Endothelial cell (in vitro differentiated cells): ENCODE results near the gene B4GALNT2. TPM values are rescaled to one million over a fixed set of nuclear protein-coding genes. Genes with fewer than 3 reads are reported as not detected.

Experiments used
- DNase-seq: peaks from one replicate; pipeline ENCODE4 v3.0.0; 2021; ENCODE audit warnings: low spot score
- H3K27ac Mint-ChIP-seq: one replicate; pipeline ENCODE4 v1.8.0; 2021; ENCODE audit warnings: mixed read lengths, inconsistent platforms; ENCODE audit not compliant: unreplicated experiment
- H3K27me3 Mint-ChIP-seq: one replicate; pipeline ENCODE4 v1.8.0; 2021; ENCODE audit warnings: mild to moderate bottlenecking, moderate library complexity, mixed read lengths, inconsistent platforms; ENCODE audit not compliant: unreplicated experiment
- H3K36me3 Mint-ChIP-seq: one replicate; pipeline ENCODE4 v1.8.0; 2021; ENCODE audit warnings: mild to moderate bottlenecking, low read depth, mixed read lengths, inconsistent platforms; ENCODE audit not compliant: unreplicated experiment
- H3K4me1 Mint-ChIP-seq: one replicate; pipeline ENCODE4 v1.8.0; 2021; ENCODE audit warnings: mild to moderate bottlenecking, mixed read lengths, inconsistent platforms; ENCODE audit not compliant: unreplicated experiment
- H3K4me3 Mint-ChIP-seq: one replicate; pipeline ENCODE4 v1.8.0; 2021; ENCODE audit warnings: mild to moderate bottlenecking, mixed read lengths, inconsistent platforms; ENCODE audit not compliant: unreplicated experiment
- H3K9me3 Mint-ChIP-seq: one replicate; pipeline ENCODE4 v1.8.0; 2021; ENCODE audit warnings: mixed read lengths, inconsistent platforms; ENCODE audit not compliant: unreplicated experiment
- total RNA-seq: library from RNA; stranded (reverse); fragmentation: NEBNext Ultra II Directional; extraction: Animal tissue kit (Norgen Biotek cat#: 25700); gene quantifications from one replicate; pipeline ENCODE4 v1.2.1, GENCODE V29; 2021; ENCODE audit not compliant: unreplicated experiment
- TF ChIP-seq, protein P1 (sequence below): fragments of 200-600 bp; sonication (generic); IDR thresholded peaks from one replicate; pipeline ENCODE4 v1.5.0; 2021; ENCODE audit warnings: antibody characterized with exemption; ENCODE audit not compliant: unreplicated experiment

B4GALNT2 gene
- total RNA-seq, 1 donor from 2014 or later = not detected

- Mint-ChIP-seq H3K27me3 (peaks cover 15% of the 10 kb centered on the region), H3K9me3 (no peaks in the 10 kb centered on the region), H3K4me3 (no peak overlapping the region), H3K4me1 (peaks cover 16% of the 10 kb centered on the region), H3K27ac (no peak overlapping the region), H3K36me3 (peaks cover 13% of the 10 kb centered on the region)
- TF ChIP-seq, protein P1, sequence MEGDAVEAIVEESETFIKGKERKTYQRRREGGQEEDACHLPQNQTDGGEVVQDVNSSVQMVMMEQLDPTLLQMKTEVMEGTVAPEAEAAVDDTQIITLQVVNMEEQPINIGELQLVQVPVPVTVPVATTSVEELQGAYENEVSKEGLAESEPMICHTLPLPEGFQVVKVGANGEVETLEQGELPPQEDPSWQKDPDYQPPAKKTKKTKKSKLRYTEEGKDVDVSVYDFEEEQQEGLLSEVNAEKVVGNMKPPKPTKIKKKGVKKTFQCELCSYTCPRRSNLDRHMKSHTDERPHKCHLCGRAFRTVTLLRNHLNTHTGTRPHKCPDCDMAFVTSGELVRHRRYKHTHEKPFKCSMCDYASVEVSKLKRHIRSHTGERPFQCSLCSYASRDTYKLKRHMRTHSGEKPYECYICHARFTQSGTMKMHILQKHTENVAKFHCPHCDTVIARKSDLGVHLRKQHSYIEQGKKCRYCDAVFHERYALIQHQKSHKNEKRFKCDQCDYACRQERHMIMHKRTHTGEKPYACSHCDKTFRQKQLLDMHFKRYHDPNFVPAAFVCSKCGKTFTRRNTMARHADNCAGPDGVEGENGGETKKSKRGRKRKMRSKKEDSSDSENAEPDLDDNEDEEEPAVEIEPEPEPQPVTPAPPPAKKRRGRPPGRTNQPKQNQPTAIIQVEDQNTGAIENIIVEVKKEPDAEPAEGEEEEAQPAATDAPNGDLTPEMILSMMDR = no peak
- DNase-seq = no peak
Measured at GRCh38 chr17:49190932-49191331, 58.4 kb downstream of the B4GALNT2 start.

GRCh38 chr17:49191409-49191916 lies 58.9 kb downstream of the B4GALNT2 start:
- Mint-ChIP-seq H3K4me3 (peak overlapping the region; percentile 99), H3K4me1 (peaks cover 16% of the 10 kb centered on the region), H3K9me3 (no peaks in the 10 kb centered on the region), H3K27me3 (peaks cover 15% of the 10 kb centered on the region), H3K36me3 (peaks cover 9% of the 10 kb centered on the region), H3K27ac (peak overlapping the region; percentile 99)
- TF ChIP-seq, protein P1 = no peak
- DNase-seq = no peak

DNA sequence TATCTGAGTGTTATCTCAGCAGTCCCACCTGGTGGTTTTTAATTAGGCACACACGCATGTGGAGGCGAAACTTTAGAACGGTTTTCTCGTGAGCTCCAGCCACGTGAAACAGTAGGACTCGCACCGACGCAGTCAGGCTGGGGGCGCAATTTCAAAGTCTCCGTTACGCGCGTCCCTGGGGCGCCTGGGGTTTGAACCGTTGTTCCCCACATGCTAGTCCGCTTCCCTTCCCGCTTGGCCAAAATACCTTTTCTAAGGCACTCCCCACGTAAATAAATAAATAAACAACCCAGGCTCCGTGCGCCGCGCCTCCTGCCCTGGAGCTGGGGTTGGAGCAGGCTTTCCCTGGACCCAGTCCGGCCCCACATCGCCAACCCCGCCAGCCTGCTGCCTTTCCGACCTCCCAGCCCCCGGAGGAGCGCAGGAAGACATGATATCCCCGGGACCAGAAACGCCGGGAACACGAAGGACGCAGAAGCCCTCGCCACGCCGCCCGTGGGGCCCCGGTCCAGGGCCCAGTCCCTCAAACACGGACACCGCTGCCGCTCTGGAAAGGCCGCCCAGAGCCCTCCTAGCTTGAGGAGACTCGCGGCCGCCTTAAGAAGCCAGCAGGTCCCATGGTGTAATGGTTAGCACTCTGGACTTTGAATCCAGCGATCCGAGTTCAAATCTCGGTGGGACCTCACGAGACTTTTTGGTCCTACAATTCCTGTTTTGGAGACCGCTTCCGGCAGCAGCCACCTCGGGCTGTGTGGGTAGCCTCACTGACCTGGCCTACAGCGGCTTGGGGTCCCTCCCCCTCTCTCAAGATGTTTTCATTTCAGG lies 59.6 kb downstream of the B4GALNT2 start:
- Mint-ChIP-seq H3K9me3 (no peaks in the 10 kb centered on the region), H3K27me3 (peaks cover 15% of the 10 kb centered on the region), H3K4me3 (peak overlapping the region; percentile 99), H3K4me1 (peaks cover 16% of the 10 kb centered on the region), H3K36me3 (peaks cover 9% of the 10 kb centered on the region), H3K27ac (peak overlapping the region; percentile 99)
- DNase-seq = peak; percentile 96
- TF ChIP-seq, protein P1 = no peak

DNA sequence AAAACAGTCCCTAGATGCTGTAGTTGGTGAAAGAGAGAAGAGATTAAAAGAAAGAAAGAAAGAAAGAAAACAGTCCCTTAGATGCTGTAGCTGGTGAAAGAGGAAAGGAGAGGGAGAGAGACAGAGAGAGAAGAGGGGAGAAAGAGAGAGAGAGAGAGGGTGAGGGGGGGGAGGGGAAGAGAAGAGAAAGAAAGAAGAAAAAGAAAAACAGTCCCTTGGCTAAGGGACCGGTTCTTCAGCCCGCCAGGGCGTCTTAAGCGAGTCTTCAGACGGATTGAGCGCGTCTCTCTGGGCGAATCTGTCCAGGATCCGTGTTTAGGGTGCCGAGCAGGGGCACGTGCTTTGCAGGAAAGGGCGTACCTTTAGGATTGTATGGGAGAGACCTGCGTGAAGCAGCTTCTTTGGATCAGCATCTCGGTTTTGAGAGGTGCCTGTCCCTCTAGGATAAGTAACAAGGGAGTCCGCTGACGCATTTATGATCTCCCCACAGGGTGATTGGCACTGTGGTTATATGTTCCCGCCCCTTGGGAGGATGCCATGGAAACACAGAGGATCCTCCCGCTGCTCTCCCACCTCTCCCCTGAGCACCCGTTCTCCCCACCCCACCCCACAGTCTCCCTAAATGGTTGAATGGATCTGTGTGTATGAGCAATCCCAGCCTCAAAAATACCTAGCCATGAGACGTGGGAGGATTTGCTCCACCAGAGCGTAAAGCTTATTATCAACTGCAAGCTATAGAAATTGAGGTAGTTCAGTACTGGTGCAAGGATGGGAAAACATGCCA lies 61.1 kb downstream of the B4GALNT2 start:
- peaks cover 9% of the 10 kb centered on the region for H3K36me3 Mint-ChIP-seq
- H3K27me3 Mint-ChIP-seq = peaks cover 15% of the 10 kb centered on the region
- TF ChIP-seq, protein P1 = no peak
- DNase-seq = peak; percentile 26
- H3K9me3 Mint-ChIP-seq = no peaks in the 10 kb centered on the region
- peak overlapping the region; percentile 99 for H3K4me3 Mint-ChIP-seq
- H3K4me1 Mint-ChIP-seq = peaks cover 16% of the 10 kb centered on the region
- peak overlapping the region; percentile 99 for H3K27ac Mint-ChIP-seq

GRCh38 chr17:49194297-49194607 lies 61.7 kb downstream of the B4GALNT2 start:
- H3K4me1 Mint-ChIP-seq = peaks cover 16% of the 10 kb centered on the region
- peak overlapping the region; percentile 91 for H3K27ac Mint-ChIP-seq
- H3K27me3 Mint-ChIP-seq = peaks cover 15% of the 10 kb centered on the region
- peak overlapping the region; percentile 54 for H3K4me3 Mint-ChIP-seq
- DNase-seq = no peak
- no peaks in the 10 kb centered on the region for H3K9me3 Mint-ChIP-seq
- H3K36me3 Mint-ChIP-seq = peaks cover 9% of the 10 kb centered on the region
- TF ChIP-seq, protein P1 = no peak
